ENCODE data around the gene RNASEL.
"Not testable (repeated sequence)": the region's sequence is repeated elsewhere in the genome, so short reads cannot be mapped to it uniquely, and the experiment has no call there.

Gene RNASEL, protein sequence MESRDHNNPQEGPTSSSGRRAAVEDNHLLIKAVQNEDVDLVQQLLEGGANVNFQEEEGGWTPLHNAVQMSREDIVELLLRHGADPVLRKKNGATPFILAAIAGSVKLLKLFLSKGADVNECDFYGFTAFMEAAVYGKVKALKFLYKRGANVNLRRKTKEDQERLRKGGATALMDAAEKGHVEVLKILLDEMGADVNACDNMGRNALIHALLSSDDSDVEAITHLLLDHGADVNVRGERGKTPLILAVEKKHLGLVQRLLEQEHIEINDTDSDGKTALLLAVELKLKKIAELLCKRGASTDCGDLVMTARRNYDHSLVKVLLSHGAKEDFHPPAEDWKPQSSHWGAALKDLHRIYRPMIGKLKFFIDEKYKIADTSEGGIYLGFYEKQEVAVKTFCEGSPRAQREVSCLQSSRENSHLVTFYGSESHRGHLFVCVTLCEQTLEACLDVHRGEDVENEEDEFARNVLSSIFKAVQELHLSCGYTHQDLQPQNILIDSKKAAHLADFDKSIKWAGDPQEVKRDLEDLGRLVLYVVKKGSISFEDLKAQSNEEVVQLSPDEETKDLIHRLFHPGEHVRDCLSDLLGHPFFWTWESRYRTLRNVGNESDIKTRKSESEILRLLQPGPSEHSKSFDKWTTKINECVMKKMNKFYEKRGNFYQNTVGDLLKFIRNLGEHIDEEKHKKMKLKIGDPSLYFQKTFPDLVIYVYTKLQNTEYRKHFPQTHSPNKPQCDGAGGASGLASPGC

DNA sequence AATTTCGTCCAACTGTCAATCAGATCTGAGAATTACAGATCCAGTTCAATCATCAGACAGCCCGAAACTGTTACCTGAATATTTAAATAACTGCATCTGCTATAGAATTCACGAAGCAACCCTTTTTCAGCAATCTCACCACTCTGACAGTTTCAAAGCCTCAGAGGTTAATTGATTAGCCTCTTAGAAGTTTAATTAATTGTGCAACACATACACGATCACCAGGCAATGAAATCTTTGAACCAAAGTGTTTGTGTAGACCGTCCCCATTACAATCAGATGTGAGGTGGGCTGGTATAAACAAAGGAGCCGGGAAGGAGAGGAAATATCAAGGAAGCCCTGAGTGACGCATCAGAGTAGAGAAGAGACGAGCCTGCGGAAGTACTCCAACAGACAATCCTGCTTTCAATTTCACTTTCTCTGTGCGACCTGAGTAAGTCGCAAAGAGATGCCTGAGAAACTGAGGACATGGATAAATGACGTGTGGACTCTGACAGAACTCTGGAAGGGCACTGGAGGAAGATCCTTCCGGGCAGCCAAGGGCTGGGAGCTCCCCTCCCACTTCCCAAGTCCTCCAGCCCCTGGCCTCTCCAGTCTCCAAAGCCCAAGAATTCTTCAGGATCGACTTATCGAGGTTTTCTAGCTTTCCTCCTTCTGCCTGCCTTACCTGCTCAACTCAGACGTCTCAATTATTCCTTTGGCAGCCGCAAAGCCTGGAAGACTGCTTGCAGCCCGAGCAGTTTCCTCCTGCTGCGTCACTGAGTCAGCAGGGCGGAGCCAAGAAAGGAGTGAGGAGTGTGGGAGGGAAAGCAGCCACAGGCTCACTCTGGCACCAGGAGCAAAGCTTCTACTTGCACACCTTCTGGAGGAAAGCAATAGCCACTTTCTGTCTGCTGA lies at the start of gene RNASEL:
Gene RNASEL, minus strand, starts transcription at position 757 of the 897 bp plus-strand sequence. CDS start 2,450 bp downstream, outside the sequence.
- no peak for TF ChIP-seq ZNF274 (IDR thresholded peaks at IDR 0.05; ENCODE audit: low read depth, low read length)

DNA sequence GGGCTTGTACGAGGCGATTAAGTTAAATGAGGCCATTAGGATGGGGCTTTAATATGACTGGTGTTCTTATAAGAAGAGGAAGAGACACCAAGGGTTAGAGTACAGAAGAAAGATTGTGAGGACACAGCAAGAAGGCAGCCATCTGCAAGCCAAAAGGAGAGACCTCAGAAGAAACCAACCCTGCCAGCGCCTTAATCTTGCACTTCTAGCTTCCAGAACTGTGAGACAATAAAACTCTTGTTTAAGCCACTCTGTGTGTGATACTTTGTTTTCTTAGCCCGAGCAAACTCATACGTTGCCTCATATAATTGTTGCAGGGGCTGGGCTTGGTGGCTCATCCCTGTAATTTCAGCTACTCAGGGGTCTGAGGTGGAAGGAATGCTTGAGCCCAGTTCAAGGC lies 48.7 kb upstream of the RNASEL start:
- TF ChIP-seq ZNF274 (IDR thresholded peaks at IDR 0.05; ENCODE audit: low read depth, low read length): no peak
- H3K4me3 ChIP-seq (ENCODE audit: low read length): no peak overlapping the region

More for the DNA sequence above, at the start of gene RNASEL:
- H3K4me3 ChIP-seq (ENCODE audit: low read length): peak within 1 kb of the TSS; percentile 74

DNA sequence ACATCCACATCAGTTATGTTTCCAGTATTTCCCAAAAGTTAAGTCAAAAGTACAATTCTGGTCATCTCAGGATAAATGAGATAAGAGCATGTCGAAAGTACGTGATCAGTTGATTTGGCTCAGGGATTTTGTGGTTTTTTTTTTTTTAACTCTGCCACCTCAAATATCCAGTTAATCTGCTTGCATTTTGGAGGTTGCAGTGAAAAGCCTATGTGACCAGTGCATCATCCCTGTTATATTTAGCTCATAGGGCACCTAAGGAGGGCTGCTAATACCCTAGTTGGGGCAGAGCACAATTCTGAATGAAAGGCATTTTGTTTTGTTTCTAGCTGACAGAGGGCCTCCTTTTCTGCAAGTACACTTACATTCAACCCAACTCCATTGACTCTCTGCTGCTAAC lies 46.8 kb upstream of the RNASEL start:
- no peak for TF ChIP-seq ZNF274 (IDR thresholded peaks at IDR 0.05; ENCODE audit: low read depth, low read length)
- no peak overlapping the region for H3K4me3 ChIP-seq (ENCODE audit: low read length)

DNA sequence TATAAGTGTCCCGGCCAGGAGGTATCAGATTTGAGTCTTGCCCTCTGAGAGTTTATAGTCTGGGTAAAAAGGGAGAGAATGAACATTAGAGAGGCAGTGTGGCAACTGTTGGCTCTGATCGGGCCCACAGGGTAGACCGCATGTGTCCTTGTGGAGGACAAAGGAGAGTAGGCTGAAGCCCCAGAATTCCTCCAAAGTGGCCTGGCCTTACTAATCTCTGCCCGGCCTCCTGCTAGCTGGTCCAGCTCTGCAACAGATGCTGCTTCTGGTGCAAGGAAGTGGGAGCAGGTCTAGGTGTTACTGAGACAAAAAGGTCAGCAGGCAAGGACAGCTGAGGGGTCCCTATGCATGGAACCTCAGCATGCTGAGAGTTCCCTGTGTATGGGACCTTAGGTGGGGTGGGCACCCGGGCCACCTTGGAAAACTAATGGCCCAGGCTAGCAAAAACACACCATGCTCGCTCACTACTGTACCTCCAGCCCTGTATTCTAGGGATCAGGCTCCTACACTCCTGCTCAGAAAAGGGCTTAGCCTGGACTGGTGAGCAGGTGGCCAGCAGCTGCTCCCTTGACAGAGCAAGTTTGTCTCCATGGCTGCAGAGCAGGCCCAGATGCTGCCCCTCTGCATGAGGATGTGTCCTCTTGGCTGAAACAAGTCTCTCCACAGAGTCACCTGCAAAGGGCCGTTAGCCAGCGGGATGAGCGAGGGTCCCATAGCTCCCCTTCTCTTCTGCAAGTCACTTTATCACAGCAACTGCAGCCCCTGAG lies 45.4 kb upstream of the RNASEL start:
- TF ChIP-seq ZNF274 (IDR thresholded peaks at IDR 0.05; ENCODE audit: low read depth, low read length): no peak
- no peak overlapping the region for H3K4me3 ChIP-seq (ENCODE audit: low read length)

DNA sequence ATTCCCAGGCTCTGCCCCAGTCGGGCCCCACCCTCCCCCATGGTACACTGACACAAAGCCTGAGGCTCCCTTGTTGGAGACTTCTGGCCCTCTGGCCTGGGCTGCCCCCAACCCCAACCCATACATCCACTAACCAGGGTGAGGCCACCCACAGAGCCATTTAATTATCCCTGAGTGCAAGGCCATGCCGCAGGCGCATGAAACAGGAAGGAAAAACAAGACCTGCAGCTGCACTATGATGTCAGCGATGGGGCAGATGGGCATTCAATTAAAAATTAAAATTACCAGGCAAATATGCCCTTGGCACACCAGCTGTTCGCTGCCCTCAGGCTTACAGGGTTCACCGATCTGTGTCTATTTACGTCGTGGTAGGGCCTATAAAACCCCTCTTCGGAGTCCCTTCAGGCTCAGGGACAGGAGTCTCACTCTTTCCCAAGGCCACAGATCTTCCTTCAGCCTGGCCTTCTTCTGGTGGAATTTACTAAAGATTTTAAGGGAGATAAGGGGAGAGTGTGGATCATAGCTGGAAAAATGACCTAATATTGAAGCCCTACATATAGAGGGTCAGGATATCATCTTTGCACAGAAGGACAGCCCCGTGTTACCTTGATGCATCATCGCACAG lies 44.7 kb upstream of the RNASEL start:
- no peak overlapping the region for H3K4me3 ChIP-seq (ENCODE audit: low read length)
- no peak for TF ChIP-seq ZNF274 (IDR thresholded peaks at IDR 0.05; ENCODE audit: low read depth, low read length)

DNA sequence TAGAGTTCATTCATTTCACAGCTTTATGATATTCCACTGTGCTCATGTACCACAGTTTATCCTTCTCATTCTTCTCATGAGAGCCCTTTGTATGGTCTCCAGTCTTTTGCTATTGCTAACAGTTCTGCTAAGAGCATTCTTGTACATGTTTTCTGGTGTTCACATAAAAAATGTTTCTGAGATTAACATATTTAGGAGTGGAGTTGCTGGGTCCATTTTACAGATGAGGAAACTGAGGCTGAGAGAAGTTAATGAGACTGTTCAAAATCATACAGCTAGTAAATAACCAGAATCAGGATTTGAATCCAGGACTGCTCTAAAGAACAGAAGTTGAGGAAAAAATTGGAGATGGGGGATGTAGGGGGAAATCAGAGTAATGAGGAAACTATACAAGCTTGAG lies 44.0 kb upstream of the RNASEL start:
- H3K4me3 ChIP-seq (ENCODE audit: low read length): no peak overlapping the region
- TF ChIP-seq ZNF274 (IDR thresholded peaks at IDR 0.05; ENCODE audit: low read depth, low read length): no peak

DNA sequence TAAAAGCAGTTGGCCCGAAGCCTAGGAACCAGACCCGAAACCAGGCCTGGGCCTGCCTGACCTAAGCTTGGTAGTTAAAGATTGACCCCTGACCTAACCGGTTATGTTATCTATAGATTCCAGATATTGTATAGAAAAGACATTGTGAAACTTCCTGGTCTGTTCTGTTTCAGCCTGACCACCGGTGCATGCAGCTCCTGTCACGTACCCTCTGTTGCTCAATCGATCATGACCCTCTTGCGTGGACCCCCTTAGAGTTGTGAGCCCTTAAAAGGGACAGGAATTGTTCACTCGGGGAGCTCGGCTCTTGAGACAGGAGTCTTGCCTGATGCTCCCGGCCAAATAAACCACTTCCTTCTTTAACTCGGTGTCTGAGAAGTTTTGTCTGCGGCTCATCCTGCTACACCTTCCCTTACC lies 43.4 kb upstream of the RNASEL start:
- H3K4me3 ChIP-seq (ENCODE audit: low read length): not testable (repeated sequence)

DNA sequence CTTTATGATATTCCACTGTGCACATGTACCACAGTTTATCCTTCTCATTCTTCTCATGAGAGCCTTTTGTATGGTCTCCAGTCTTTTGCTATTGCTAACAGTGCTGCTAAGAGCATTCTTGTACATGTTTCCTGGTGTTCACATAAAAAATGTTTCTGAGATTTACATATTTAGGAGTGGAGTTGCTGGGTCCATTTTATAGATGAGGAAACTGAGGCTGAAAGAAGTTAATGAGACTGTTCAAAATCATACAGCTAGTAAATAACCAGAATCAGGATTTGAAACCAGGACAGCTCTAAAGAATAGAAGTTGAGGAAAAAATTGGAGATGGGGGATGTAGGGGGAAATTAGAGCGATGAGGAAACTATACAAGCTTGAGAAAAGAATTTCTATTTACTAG lies 42.9 kb upstream of the RNASEL start:
- H3K4me3 ChIP-seq (ENCODE audit: low read length): no peak overlapping the region
- TF ChIP-seq ZNF274 (IDR thresholded peaks at IDR 0.05; ENCODE audit: low read depth, low read length): no peak

DNA sequence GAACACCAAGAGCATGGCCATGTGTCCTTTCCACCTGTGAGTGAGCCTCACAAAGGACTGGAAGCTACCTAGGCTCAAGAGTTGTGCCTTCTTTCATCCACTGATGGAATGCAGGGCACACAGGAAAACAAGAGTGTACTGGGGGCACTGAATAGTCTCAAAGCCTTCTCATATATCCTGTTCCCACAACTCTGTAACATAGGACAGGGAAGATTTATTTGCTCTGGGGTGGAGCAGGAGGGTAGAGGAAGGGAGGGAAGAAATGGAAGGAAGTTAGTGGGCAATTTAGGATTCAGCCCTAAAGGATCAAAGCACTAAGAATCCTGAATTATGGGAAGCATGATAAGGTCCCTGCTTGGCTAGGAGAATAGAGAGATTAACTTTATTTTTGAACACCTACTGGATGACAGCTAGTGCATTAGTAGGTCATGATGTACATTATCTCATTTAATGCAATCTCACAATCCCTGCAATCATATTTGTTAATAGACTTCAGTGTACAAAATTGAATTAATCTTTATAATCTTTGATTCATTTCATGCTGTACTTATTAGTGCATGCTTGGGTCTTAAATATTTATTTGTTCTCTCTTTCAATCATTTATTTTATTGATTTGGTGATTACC lies 42.1 kb upstream of the RNASEL start:
- TF ChIP-seq ZNF274 (IDR thresholded peaks at IDR 0.05; ENCODE audit: low read depth, low read length): no peak
- no peak overlapping the region for H3K4me3 ChIP-seq (ENCODE audit: low read length)

DNA sequence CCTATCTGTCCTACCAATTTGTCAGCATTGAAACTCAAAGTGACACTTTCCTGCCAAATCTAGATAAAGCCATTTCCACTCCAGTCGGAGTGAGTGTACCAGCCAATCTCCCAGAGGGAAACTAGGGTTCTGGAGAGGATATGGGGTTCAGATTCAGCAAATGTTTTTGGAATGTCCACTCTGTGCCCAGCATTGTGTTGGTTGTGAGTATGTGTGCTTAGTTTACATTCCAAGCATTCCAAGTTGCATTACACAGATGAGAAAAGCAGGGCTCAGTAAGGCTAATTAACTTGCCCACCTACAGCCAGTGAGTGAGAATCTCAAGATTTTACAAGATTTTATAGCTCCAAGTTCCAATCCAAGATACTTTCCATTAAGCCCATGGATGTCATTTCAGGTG lies 41.5 kb upstream of the RNASEL start:
- TF ChIP-seq ZNF274 (IDR thresholded peaks at IDR 0.05; ENCODE audit: low read depth, low read length): no peak
- H3K4me3 ChIP-seq (ENCODE audit: low read length): no peak overlapping the region; the same call in 1 of the 2 replicates

DNA sequence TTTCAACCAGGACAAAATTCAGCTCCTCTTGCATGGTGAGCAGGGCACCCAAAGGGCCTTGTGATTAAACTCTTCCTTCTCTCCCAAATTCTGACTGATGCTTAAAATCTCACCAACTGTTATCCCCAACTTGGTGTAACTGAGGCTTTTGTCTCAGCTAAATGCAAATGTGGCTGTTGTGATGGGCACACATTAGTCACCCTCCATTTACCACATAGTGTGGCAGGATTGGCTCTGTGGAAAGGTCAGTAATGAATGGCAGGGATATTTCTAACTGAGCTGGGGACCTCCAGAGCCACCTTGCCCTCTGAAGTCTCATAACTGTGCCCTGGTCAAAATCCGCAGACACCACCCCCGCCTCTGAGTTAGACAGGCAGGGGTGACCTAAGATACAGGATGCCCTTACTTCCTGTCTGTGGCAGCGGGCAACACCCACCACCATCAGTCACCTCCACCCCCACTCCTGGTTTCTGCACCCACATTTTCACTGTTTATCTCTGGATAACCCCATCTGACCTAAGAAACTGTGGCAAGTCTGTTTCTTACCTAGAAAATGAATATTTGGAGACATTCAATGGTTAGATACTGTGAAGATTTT lies 40.5 kb upstream of the RNASEL start:
- TF ChIP-seq ZNF274 (IDR thresholded peaks at IDR 0.05; ENCODE audit: low read depth, low read length): no peak
- H3K4me3 ChIP-seq (ENCODE audit: low read length): no peak overlapping the region

DNA sequence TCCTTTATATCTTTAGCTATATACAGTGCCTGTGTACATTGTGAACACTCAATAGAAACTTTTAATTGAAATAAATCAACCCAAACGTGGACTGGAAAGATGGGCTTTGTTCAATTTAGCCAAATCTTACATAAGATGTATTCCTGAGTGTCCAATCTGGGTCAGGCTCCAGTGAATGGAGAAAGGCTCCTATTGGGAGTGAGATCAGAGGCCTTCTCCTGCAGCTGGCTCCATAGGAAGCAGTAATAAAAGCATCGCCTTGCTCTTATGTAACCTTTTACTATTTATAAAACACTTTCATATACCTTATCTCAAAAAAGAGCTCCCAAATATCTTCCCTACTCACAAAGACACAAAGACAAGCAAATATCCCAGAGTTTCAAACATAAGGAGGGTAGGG lies 40.0 kb upstream of the RNASEL start:
- H3K4me3 ChIP-seq (ENCODE audit: low read length): no peak overlapping the region
- no peak for TF ChIP-seq ZNF274 (IDR thresholded peaks at IDR 0.05; ENCODE audit: low read depth, low read length)
